GM21723 (cell line): ENCODE data around the gene NT5M.

Experiments used
- ATAC-seq: cut with Tn5 transposase; IDR thresholded peaks from one replicate; pipeline ENCODE4 v1.9.1; 2021; ENCODE audit warnings: mild to moderate bottlenecking, moderate library complexity; ENCODE audit not compliant: unreplicated experiment

NT5M gene

GRCh38 chr17:17388657-17389496 lies 85.7 kb downstream of the NT5M start:
- no peak for ATAC-seq

DNA sequence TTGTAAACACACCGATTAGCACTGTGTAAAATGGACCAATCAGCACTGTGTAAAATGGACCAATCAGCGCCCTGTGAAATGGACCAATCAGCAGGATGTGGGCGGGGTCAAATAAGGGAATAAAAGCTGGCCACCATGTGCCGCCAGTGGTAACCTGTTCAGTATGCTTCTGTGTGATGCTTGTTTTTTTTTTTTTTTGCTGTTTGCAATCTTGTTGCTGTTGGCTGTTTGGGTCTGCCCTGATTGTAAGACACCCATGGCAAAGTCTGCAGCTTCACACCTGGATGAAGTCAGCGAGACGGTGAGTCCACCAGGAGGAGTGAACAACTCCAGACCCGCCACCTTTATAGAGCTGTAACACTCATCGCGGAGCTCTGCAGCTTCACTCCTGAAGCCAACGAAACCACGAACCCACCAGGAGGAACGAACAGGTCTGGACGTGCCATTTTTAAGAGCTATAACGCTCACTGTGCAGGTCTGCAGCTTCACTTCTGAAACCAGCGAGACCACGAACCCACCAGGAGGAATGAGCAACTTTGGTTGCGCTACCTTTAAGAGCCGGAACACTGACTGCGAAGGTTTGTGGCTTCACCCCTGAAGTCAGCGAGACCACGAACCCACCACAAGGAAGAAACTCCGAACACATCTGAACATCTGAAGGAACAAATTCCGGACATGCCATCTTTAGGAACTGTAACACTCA lies 88.6 kb downstream of the NT5M start:
- no peak for ATAC-seq

DNA sequence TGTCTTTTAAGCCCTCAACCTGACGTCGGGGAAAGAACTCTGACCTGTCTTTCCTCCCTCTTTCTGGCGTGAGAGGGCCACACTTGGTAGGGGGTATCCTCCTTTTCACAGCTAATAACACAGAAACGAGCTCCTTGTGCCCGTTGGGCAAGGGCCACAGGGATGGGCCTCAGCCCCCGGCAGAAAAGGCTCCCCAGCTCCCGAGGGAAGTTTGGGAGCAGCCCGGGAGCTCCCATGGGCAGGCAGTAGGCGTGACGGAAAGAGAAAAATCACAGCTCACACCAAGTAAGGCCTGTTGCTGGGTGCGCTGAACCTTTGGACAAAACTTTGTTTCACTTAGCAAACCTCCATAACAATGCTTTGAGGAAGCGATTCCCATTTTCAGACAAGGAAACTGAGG lies 90.8 kb downstream of the NT5M start:
- ATAC-seq = no peak

DNA sequence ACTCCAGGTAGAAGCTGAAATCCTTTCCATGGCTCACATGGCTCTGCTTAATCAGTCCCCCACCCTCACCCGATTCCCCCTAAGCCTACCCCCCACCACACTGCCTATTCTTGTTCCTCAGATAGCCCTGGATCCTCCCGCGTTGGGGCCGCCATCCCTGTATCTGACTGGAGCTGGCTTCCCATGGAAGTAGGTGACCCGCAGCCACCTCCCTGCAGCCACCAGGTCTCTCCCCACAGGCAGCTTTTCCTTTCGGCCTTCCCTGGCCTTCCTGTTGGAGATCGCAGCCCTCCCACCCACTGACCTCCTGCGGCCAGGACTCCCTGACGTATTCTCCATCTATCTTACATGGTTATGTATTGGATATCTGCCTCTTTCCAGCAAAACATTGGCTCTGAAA lies 91.3 kb downstream of the NT5M start:
- no peak for ATAC-seq

DNA sequence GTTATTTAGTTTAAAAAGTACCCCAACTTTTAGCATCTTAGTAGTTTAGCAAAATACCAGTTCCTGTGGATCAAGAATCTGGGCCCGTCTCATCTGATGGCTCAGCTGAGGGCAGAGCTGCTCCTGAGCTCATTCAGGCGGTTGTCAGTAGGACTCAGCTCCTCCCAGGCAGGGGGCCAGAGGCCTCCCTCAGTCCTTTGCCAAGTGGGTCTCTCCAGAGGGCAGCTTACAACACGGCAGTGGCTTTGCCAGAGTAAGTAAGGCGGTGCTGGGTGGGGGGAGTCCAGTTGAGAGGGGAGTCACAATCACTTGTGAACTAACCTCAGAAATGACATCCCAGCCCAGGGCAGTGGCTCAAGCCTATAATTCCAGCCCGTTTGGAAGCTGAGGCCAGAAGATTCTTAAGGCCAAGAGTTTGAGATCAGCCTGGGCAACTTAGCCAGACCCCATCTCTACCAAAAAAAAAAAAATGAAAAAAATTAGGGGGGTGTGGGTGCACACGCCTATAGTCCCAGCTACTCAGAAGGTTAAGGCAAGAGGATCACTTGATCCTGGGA lies 92.2 kb downstream of the NT5M start:
- no peak for ATAC-seq

- ATAC-seq = no peak
These were observed 92.7 kb downstream of the NT5M start for GRCh38 chr17:17395885-17396284.
